Fibroblast of skin of scalp (primary cell): Measurements from ENCODE around the gene CRX.
"Not testable (repeated sequence)": the region's sequence is repeated elsewhere in the genome, so short reads cannot be mapped to it uniquely, and the experiment has no call there.

Experiments
- DNase-seq: peaks from one replicate; pipeline ENCODE4 v3.0.0-alpha.2; 2013

CRX gene

DNA sequence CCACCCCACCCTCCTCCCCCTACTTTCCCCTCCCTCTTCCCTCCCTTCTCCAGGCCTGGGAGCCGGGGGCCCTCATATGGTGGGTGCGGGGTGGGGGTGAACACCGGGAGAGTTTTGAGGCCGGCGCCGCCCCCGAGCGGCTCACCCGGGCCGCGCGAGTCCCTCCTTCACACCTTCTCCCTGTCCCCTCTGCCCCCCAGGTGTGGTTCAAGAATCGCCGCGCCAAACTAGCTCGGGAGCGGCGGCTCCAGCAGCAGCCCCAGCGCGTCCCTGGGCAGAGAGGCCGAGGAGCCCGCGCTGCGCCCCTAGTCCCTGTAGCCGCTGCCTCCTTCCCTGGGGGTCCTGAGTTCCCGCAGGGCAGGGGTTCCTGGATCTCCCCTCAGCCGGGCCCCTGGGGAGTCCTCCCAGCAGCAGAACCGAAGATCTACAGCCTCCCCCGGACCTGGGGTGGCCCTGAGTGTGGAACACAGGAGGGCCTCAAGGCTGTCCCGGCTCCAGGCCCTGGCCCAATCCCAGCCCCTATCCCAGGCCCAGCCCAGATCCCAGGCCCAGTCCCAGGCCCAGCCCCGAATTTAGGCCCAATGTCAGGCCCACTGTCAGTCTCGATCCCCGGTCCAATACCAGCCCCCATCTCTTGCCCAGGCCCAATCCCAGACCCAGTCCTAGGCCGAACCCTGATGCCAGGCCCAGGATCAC lies 39.0 kb downstream of the CRX start:
- DNase-seq, result no peak

- no peak for DNase-seq
Measured at GRCh38 chr19:47861630-47862029, 39.9 kb downstream of the CRX start.

- peak; percentile 68 for DNase-seq
Measured at GRCh38 chr19:47863514-47863936, 41.8 kb downstream of the CRX start.

DNA sequence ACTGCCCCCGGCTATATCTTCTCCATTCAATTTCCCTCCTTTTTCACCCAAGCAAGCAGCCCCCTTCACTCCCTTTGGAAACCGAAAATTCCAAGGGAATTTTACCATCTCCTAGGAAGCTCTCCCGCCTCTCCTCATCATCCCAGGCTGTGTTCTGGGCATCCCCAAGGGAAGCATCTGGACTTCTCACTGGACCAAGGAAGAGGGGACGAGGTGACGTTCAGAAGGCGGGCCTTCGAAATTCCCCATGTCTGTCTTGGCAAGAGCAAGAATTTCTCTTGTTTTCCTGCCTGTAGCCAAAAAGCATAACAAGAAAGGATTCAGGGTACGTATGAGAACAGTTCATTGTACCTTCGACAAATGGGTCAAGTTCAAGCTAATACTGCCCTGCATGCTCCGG lies 43.4 kb downstream of the CRX start:
- no peak for DNase-seq

DNA sequence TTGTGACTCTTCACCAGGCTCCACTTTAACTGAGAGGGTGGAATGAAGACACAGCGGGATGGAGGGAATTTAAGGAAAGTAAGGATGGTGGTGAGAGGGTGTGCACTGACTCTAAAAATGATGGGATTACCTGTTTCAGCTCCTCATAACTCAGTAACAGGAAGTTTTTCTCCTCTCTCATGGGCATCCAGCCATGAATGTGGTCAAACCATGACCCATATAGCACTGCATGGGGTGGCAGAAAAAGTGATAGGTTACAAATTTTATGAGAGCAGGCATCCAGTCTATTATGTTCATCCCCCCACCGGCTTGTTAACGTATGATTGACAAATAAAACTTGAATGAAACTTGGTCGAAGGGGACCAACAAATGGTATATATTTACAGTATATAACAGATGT lies 57.2 kb downstream of the CRX start:
- DNase-seq, result no peak

DNA sequence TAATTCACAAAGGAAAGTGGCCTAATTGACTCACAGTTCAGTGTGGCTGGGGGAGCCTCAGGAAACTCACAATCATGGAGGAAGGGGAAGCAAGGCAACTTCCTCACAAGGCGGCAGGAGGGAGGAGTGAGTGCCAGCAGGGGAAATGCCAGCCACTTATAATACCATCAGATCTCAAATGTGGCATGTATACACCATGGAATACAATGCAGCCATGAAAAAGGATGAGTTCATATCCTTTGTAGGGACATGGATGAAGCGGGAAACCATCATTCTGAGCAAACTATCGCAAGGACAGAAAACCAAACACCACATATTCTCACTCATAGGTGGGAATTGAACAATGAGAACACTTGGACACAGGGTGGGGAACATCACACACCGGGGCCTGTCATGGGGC lies 57.6 kb downstream of the CRX start:
- not testable (repeated sequence) for DNase-seq

GRCh38 chr19:47881757-47882156 lies 60.0 kb downstream of the CRX start:
- no peak for DNase-seq

GRCh38 chr19:47882890-47883289 lies 61.2 kb downstream of the CRX start:
- DNase-seq, result no peak

DNA sequence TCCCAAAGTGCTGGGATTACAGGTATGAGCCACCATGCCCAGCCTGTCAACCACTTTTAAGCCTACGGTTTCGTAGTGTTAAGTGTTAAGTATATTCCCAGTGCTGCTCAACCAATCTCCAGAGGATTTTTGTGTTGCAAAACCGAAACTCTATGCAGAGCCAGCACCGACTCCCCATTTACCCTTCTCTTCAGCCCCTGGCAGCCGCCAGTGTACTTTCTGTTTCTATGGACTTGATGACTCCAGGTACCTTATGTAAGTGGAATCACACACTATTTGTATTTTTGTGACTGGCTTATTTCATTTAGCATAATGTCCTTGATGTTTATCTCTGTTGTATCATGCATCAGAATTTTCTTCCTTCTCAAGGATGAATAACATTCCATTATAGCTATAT lies 63.3 kb downstream of the CRX start:
- no peak for DNase-seq

DNA sequence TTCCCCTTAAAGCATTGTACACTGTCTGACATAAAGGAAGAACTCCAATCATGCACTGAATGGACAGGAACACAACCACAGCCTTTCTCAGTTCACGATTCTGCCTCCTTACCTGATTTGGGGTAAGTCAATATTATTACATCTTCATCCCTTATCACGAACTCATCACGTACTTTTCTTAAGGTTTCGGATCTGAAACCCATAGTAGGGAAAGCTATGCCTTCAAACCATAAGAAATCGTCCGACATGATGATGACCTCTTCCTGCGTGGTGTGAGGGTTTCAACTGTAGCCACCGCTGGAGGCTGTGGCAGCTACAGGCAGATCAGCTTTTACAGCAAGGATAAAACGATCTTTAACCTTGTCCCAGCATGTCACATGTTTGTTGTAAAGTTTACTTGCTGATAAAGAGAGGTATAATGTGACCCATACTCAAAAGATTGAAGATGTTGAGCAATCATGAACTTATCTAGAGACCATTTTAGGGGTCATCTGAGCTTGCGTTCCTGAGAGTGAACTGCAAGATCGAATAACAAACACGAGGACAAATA lies 64.3 kb downstream of the CRX start, which contains the start of gene SULT2A1:
TSS of gene SULT2A1 (minus strand) at position 306 of the 550 bp plus-strand sequence. CDS start at position 248, 58 bp downstream.
- DNase-seq, result no peak

DNA sequence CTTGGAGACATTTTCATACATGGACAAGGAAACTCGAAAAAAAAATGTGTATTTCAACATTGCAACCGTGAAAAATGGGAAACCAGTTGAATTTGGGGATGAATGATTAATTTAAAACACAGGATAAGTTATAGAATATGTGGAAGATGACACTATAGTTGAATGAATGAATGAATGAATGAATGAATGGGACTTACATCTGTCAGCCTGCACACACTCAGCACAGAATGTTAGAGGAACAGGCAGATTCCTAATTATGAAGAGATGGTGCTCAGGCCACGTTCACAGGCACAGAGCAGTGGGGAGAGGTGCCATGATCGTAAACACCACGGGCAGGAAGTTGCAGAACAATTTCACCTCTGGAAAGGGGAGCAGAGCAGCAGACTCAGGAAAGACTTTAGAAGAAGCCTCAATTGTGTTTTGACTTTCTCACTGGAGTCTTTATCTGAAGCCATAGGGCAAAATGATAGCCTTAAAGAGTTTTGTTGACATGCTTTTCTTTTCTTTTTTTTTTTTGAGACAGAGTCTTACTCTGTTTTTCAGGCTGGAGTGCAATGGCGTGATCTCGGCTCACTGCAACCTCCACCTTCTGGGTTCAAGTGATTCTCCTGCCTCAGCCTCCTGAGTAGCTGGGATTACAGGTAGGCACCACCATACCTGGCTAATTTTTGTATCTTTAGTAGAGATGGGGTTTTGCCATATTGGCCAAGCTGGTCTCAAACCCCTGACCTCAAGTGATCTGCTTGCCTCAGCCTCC lies 69.3 kb downstream of the CRX start:
- DNase-seq, result no peak

DNA sequence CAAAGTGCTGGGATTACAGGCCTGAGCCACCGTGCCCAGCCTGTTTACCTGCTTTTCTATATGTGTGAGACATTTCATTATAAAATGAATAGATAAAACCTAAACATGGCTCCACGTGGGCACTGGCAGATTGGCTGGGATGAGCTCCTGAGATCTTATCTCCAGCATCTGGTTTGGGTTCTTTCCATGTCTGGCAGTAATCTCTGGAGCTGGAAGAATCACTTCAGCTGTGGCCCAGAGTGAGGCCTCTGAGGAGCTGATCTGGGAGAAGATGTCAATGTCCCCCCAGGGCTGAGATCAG lies 69.8 kb downstream of the CRX start:
- no peak for DNase-seq

GRCh38 chr19:47891923-47892666 lies 70.4 kb downstream of the CRX start:
- no peak for DNase-seq
